Right ventricle myocardium superior (tissue), 1 donor: ENCODE data around the gene STAT6. TPM values are rescaled to one million over a fixed set of nuclear protein-coding genes. Genes with fewer than 3 reads are reported as not detected.

Source experiments
- ATAC-seq: fragments of 200-7000 bp; cut with Tn5 transposase; one replicate; pipeline ENCODE4 v1.9.1; 2020; ENCODE audit warnings: mild to moderate bottlenecking; ENCODE audit not compliant: poor library complexity
- DNase-seq: peaks from one replicate; pipeline ENCODE4 v3.0.0-alpha.2; 2020
- intact Hi-C: fragments of 100-400 bp; cut with DNase I; formaldehyde crosslinking; loops from one replicate; pipeline ENCODE4 v1.11.2; 2022
- total RNA-seq: library from RNA; stranded (reverse); fragmentation: NEBNext Ultra II Directional; extraction: Animal tissue kit (Norgen Biotek cat#: 25700); gene quantifications from one replicate; pipeline ENCODE4 v1.2.1, GENCODE V29; 2021
- donor health status: DM: no; HTN: yes; CAD: no; lungs with severe emphysema.

Gene STAT6
- total RNA-seq, 1 donor from 2014 or later: 49.5 TPM

DNA sequence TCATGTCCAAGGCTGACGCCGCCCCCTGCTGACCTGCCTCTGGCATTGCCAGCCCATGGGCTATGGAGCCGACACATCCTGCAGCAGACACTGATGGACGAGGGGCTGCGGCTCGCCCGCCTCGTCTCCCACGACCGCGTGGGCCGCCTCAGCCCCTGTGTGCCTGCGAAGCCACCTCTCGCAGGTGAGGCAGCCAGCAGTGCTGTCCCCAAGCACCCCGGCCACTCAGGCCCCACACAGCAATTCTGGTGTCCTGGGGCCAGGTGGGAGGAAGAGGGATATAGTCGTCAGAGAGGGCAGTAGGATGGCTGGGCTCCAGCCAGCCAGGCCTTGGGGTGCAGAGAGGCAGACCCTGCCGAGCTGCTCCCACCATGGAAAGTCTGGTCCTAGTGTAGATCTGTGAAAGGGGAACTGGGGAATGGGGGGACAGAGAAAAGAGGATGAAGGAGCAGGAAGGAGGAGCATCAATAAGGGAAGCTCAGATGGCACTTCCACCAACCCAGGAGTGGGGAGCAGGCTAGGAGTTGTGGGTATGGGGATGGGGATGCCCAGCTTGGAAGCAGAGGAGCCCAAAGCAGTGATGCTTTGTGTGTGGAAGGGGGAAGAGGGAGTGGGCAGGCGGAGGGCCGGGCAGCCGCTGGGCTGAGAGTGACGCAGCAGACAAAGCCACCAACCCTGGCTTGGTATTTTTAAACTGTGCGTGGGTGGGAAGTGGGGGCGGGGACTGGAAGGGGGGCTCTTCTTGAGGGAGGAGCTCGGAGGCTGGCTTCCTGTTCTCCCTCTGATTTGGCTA, 17.6 kb downstream of the STAT6 start:
- ATAC-seq (peak; percentile 51), DNase-seq (peak; percentile 75)
- intact Hi-C loops: no loop called here

DNA sequence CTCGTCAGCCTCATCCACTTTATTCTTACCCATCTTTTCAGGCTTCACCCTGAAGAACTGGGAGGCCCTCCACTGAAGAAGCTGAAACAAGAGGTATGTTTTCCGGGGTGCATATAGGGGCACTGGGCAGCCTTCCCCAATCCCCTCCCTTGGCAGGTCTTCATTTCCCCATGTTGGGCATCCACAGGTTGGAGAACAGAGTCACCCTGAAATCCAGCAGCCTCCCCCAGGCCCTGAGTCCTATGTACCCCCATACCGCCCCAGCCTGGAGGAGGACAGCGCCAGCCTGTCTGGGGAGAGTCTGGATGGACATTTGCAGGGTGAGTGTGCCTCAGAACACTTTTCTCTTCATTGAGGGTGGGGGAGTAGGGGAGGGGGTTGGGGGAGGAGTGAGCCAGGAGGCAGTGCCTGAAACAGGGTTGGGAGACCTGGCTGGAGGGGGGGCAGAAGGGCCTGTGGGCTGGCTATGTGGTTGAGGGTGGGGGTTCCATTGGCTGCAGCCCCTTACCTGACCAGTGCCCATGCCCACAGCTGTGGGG, 18.2 kb downstream of the STAT6 start:
- DNase-seq (no peak), ATAC-seq (no peak)
- intact Hi-C loops: no loop called here

DNA sequence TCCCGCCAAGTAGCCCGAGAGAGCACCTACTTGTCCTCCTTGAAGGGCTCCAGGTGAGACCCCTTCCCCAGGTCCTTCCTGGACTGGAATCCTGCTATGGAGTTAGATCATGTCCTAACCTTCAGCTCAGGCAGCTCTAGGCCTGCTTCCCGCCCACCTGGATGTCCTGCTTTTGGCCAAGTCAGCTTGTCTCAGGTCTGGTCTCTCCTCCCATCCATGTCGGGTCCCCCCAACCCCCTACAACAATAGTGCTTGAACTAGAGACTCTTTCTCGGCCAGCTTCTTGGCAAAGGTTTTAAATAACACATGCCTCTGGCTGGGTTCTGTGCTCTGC, 18.7 kb downstream of the STAT6 start:
- DNase-seq (no peak), ATAC-seq (no peak)
- intact Hi-C loops: no loop called here

DNA sequence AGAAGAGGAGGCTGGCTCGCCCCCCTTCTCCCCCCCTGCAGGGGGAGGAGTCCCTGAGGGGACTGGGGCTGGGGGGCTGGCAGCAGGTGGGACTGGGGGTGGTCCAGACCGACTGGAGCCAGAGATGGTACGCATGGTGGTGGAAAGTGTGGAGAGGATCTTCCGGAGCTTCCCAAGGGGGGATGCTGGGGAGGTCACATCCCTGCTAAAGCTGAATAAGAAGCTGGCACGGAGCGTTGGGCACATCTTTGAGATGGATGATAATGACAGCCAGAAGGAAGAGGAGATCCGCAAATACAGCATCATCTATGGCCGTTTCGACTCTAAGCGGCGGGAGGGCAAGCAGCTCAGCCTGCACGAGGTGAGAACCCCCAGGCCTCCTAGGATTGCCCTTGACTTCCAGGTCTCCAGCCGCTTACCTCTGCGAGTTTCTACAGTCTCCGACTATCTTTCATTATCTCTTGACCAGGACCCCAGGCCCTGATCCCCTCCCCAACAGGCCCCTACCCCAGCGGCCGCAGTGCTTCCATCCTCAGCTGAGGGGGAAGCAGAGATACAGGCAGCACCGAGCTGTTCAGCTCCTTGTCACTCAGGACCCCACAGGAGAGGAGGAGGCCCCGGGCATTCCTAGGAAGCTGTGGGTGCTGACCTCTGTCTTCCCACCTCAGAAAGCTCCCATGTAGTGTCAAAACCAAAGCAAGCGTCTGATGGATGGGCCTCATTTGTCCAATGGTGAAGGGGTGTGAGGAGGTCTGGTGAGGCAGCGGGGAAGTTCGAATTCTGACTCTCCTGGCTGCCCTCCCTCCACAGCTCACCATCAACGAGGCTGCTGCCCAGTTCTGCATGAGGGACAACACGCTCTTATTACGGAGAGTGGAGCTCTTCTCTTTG, 19.3 kb downstream of the STAT6 start:
- no peak for DNase-seq
- no peak for ATAC-seq
- intact Hi-C loops: no loop called here

DNA sequence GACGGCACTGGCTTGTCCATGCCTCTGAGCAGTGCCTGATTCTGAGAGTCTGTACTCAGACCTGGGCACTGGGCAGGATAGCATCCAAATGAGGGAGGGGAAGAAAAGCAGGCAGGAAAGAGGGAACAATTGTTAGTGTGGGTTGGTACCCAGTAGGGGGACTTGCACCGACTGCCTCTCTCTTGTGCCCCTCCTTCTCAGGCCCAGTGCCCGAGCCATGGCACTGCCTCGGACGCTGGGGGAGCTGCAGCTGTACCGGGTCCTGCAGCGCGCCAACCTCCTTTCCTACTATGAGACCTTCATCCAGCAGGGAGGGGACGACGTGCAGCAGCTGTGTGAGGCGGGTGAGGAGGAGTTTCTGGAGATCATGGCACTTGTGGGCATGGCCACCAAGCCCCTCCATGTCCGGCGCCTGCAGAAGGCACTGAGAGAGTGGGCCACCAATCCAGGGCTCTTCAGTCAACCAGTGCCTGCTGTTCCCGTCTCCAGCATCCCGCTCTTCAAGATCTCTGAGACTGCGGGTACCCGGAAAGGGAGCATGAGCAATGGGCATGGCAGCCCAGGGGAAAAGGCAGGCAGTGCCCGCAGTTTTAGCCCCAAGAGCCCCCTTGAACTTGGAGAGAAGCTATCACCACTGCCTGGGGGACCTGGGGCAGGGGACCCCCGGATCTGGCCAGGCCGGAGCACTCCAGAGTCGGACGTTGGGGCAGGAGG, 20.1 kb downstream of the STAT6 start:
- DNase-seq (no peak), ATAC-seq (no peak)
- intact Hi-C loops: no loop called here

DNA sequence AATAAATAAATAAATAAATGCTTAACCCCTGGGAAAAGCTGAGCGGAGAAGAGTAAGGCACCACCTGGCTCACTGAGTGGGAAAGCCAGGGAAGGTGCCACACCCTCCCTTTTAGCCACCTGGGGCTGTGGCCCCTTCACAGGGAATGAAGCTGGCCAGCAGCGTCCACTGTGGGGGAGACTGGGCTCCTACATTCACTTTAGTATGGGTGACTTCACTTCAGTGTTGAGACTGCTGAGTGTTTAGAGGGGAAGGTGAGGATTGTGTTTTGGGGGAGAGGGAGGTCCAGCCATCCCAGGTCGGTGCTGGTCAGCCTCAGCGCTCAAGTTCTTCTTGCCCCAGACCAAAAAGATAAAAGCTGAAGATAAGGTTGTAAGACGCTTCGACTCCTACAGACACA, 20.7 kb downstream of the STAT6 start:
- no peak for DNase-seq
- no peak for ATAC-seq
- intact Hi-C loops: no loop called here

DNA sequence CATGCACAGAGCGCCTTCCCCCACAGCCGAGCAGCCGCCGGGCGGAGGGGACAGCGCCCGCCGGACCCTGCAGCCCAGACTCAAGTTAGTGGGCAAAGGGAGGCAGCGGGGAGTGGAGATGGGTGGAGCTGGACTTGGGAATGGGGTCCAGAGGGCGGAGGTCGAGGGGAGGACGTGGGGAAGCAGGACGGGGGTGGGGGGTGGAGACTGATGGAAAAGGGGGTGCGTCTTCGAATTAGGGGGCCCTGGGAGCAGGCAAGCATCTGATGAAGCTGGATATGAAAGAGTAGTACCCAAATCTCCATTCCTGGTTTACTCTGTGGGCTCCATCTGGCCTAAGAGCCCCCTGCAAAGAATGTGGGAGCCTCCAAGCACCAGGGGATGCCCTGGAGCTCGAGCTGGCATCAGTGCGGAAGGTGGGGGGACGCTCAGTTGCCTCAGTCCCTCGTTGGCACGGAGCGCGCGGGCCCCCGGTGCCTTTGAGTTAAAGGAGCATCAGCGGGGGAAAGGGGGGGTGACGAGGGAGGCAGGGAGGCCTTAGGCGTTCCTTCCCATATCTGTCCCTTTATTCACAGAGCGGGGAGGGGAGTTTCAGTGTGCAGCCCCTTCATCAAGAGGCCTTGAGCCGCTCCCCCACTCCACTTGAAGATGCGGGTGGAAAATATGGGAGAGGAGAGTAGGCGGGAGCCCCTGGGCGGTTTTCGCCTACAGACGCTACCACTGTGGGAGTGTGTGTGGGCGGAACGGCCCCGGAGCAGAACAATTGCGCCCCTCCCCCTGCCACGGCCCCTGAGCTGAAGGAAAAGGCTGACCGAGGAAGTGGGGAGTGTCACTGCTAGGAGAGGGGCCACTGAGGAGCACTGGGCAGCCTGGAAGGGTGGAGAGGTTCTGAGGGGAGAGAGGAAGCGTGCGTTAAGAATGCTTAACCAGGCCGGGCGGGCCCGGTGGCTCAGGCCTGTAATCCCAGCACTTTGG, 21.6 kb downstream of the STAT6 start:
- ATAC-seq: no peak
- intact Hi-C loops: no loop called here

DNA sequence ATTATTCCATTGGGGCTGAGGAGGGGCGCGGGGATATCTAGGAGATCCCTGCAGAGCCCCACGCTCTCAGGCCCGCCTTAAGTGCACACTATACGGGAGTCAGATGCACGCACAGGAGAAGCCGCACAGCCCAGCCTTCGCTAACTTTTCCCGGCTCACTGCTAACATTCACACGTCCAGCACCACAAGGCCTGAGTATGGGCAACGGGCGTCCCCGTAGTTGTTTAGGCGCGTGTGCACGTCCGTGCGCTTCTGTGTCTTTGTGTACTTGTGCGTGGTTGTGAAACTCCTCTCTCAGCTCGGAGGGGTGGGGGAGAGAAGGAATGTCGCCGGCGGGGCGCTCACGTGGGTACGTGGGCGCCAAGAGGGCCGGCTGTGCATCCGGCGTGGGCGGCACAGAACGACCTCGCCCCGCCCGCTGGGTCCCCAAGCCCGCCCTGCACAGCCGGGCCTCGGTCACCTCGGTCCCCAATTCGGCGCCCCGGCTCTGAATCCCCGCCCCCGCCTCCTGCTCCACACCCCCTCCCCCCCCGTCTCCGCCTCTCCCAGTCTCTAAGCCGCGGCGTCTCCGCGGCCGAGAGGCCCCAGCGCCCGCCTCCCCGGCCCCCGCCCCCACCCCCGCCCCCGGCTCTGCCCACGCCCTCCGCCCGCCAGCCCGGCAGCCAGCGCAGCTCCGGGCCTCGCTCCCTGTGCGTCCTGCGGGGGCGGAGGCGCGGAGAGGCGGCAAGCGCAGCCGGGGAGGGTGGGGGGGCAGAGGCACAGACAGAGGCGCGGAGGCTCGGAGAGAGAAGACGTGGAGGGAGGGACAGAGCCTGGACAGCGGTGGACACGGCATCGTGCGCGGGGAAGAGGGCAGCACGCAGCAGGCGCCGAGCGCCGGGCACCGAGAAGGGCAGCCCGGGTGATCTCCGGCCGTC, 22.6 kb downstream of the STAT6 start, which contains the start of gene NAB2:
Gene NAB2, plus strand, starts transcription at position 761 of the 917 bp plus-strand sequence. CDS start 158 bp downstream, outside the sequence.
- intact Hi-C loops: no loop called here
- ATAC-seq: peak; percentile 84
- DNase-seq: peak; percentile 98

More for the DNA sequence above, 21.6 kb downstream of the STAT6 start:
- peak; percentile 89 for DNase-seq

DNA sequence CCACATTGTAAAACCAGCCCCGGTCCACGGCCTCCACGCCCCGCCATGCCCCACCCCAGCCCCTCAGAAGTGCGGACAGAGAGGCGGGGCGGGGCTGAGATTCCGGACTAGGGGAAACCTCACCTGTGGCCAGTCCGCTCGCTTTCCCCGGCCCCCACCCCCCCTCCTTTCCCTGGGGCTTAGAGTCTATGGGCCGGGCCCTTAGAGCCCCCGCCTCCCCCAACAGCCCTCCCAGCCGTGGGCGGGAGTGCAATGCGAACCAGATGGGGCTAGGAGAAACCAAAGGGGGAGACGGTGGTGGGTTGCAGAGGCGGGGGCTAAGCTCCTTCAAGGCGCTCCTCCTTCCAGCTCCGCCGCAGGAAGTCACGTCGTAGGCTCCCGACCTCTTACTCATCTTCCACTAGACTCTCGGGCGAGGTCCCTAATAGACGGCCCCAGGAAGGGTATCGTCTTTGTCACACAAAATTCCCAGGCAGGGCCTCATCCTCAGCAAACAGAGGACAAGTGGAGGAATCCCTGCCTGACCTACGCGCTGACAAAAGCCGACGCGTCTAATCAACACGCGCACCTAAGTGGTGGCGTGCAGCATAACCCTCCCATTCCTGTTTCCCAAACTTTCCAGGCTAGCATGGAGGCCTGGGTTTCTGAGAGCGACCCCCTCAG, 23.3 kb downstream of the STAT6 start:
- ATAC-seq (peak; percentile 49), DNase-seq (peak; percentile 89)
- intact Hi-C loops: no loop called here

DNA sequence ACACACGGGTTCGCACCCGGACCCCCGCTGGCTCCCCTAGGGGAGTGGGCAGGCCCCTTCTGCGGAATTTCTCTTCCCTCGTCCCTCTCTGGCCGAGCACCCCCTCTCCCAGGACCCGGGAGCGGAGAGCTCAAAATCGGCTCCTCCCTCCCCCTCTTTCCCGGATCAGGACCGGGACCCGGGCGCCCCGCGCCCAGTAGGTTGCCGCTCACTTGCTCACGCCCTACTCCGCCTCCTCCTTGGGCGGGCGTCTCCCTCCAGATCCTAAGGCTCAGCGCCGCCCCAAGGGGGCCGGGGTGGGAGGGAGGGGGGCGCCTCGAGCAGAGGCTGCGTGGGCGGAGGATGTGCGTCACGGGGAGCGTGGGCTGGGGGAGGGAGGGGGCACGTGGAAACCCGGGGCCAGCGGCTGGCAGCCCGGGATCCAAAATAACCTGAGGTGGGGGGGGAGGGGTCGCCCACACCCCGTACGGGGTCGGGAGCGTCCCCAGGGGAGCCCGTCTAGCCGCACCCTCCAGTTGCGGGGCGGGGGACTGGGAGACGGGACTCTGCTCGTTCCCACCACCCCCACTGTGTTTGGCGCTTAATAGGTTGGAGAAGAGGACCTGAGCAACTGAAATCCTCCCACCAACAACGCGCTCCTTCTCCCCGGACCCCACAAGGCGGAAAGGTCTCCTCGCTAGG, 24.0 kb downstream of the STAT6 start:
- DNase-seq (peak; percentile 95), ATAC-seq (peak; percentile 63)
- intact Hi-C loops: no loop called here

DNA sequence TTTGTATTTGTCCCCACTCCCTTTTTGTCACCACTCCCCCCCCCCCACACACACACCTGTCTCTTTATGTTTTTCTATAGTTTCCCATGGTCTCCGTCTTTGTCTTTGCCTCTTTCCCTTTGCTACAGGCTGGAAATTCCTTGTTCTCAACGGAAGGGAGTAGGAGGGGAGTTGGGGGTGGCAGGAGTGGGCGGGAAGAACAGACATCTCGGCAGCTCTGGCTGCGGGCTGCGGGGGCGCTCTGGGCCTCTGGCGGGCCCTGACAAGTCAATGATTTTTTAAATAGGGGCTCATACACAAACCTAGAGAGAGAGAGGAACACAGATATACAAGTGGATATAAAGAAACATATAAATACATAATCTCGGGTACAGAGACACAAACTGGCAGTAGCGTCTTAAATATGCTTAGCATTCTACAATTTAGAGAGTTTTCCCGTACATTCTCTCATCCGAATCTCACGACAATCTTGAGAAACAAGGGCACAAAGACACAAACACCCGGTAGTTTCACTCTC, 24.6 kb downstream of the STAT6 start:
- ATAC-seq (peak; percentile 19), DNase-seq (peak; percentile 83)
- intact Hi-C loops: no loop called here

DNA sequence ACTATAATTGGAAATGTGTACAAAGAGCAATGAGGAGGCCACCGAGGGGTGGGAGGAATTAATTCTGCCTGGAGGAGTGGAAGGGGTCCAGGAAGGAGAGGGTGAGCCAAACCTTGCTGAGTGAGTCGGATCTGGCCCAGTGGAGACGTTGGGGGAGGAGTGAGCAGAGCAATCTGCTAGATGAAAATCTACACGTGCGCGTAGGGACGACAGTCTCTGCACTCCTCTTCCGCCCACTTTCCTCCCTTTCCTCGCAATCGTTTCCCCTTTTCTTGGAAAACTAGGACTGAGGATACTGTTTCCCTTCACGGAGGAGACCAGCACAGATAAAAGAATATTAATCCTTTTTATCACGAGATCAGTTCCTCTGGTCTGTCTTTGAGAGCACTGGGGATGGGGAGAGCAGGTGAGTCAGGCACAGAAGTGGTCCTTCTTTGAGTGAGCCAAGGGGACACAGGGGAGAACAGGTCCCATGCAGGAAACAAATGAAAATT, 25.1 kb downstream of the STAT6 start:
- intact Hi-C loops: no loop called here
- ATAC-seq: no peak
- DNase-seq: peak; percentile 62

DNA sequence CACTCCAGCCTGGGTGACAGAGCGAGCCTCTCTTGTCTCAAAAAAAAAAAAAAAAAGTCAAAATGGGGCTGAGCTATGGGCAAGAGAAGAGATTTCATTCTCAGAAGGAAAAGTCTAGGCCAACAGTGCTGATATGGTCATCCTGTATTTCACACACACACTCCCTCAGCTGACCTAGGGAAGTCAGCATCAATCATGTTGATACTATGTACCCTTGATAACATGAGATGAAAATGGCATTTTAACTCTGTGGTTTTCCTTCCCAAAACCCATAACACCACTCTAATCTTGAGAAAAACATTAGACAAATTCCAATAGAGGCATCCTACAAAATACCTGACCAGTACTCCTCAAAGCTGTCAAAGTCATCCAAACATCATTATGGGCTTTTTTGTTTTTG, 30.3 kb downstream of the STAT6 start:
- DNase-seq: no peak
- intact Hi-C loops: no loop called here
- no peak for ATAC-seq

DNA sequence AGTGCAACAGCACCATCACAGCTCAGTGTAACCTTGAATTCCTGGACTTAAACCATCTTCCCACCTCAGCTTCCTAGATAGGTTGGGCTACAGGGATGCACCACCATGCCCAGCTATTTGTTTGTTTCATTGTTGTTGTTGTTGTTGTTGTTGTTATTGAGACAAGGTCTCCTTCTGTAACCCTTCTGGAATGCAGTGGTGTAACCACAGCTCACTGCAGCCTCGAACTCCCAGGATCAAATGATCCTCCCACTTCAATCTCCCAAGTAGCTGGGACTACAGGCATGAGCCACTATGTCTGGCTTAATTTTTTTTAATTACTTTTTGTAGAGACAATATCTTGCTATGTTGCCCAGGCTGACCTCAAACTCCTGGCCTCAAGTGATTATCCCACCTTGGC, 31.3 kb downstream of the STAT6 start:
- ATAC-seq (no peak), DNase-seq (no peak)
- intact Hi-C loops: no loop called here
